Measurements from ENCODE around the gene CACNA1B. TPM values are rescaled to one million over a fixed set of nuclear protein-coding genes. Genes with fewer than 3 reads are reported as not detected.

The CACNA1B gene
- polyA plus RNA-seq, 1 of the 3 experiments (the other 2 are of a cell fraction), result 0.03 TPM

GRCh38 chr9:137872296-137872695 is 5.3 kb upstream of the CACNA1B start:
- H3K27ac ChIP-seq (ENCODE audit: low read depth in 2 of 2, low read length in 1 of 2), result no peak overlapping the region
- ChIA-PET POLR2A (no interaction called here), CTCF (no interaction called here)
- no peaks in the 10 kb centered on the region for H3K36me3 ChIP-seq (replicated peaks in 1 of 2; ENCODE audit: control insufficient read depth in 1 of 2, insufficient read depth in 2 of 2, low read length in 1 of 2)
- H3K4me1 ChIP-seq (ENCODE audit: control insufficient read depth in 1 of 2, insufficient read depth in 2 of 2, low read depth in 1 of 2, low read length in 1 of 2), result no peaks in the 10 kb centered on the region; a peak in 1 of 4 replicates
- H3K4me2 ChIP-seq, result no peak overlapping the region
- H3K4me3 ChIP-seq (ENCODE audit: low read depth in 2 of 2, low read length in 1 of 2), result no peak overlapping the region
- no peaks in the 10 kb centered on the region for H3K9me3 ChIP-seq
- no peaks in the 10 kb centered on the region for H3F3A ChIP-seq (replicated peaks; ENCODE audit: insufficient read depth)
- no peaks in the 10 kb centered on the region for H3K9me2 ChIP-seq
- no peak for DNase-seq
- TF ChIP-seq RFX5 (IDR thresholded peaks at IDR 0.05; ENCODE audit: low read length), result no peak
- no peak for TF ChIP-seq FOSL2 (IDR thresholded peaks at IDR 0.05; ENCODE audit: borderline replicate concordance, low read depth)
- no peak for TF ChIP-seq RXRA (IDR thresholded peaks at IDR 0.05; ENCODE audit: borderline replicate concordance, low read depth)
- TF ChIP-seq TAF1 (IDR thresholded peaks at IDR 0.05; ENCODE audit: borderline replicate concordance, low read depth, low read length), result no peak
- TF ChIP-seq MXI1 (IDR thresholded peaks at IDR 0.05; ENCODE audit: low read depth, low read length), result no peak
- no peak for TF ChIP-seq RAD21 (IDR thresholded peaks at IDR 0.05; ENCODE audit: low read length)
- TF ChIP-seq NFIC (IDR thresholded peaks at IDR 0.05; ENCODE audit: borderline replicate concordance), result no peak
- no peak for TF ChIP-seq USF2 (IDR thresholded peaks at IDR 0.05; ENCODE audit: borderline replicate concordance, low read depth, low read length)
- TF ChIP-seq TCF12 (IDR thresholded peaks at IDR 0.05), result no peak
- no peak for TF ChIP-seq EP300 (IDR thresholded peaks at IDR 0.05; ENCODE audit: borderline replicate concordance in 1 of 2, low read depth in 1 of 2, low read length in 1 of 2)
- TF ChIP-seq FOXM1 (IDR thresholded peaks at IDR 0.05; ENCODE audit: low read depth), result no peak
- no peak for TF ChIP-seq TEAD4 (IDR thresholded peaks at IDR 0.05; ENCODE audit: borderline replicate concordance, insufficient read depth)
- no peak for TF ChIP-seq GATA2 (CRISPR knock-in tag; IDR thresholded peaks at IDR 0.05)
- TF ChIP-seq MAX (IDR thresholded peaks at IDR 0.05; ENCODE audit: low read depth), result no peak
- TF ChIP-seq CTCF (IDR thresholded peaks at IDR 0.05), result no peak
- TF ChIP-seq RCOR1 (IDR thresholded peaks at IDR 0.05; ENCODE audit: low read length), result no peak
- no peak for TF ChIP-seq FOXJ3 (CRISPR knock-in tag; IDR thresholded peaks at IDR 0.05)
- no peak for TF ChIP-seq ZBTB33 (IDR thresholded peaks at IDR 0.05; ENCODE audit: borderline replicate concordance, low read depth)
- no peak for TF ChIP-seq USF1 (IDR thresholded peaks at IDR 0.05; ENCODE audit: borderline replicate concordance, low read depth)
- no peak for TF ChIP-seq REST (IDR thresholded peaks at IDR 0.05; ENCODE audit: low read depth, low read length)
- no peak overlapping the region for H3K9ac ChIP-seq
- no peaks in the 10 kb centered on the region for H3K79me2 ChIP-seq (ENCODE audit: insufficient read depth)
- no peaks in the 10 kb centered on the region for H4K20me1 ChIP-seq (ENCODE audit: insufficient read depth)
- H3K27me3 ChIP-seq (ENCODE audit: insufficient read depth), result no peaks in the 10 kb centered on the region
- no peak overlapping the region for H2AFZ ChIP-seq (ENCODE audit: low read depth)
- WGBS (ENCODE audit: low lambda C conversion rate), result 58% methylated on average over 10 of the region's 10 CpGs

All from SK-N-SH (cell line).